ENCODE measurements around the gene MRC1.

DNA sequence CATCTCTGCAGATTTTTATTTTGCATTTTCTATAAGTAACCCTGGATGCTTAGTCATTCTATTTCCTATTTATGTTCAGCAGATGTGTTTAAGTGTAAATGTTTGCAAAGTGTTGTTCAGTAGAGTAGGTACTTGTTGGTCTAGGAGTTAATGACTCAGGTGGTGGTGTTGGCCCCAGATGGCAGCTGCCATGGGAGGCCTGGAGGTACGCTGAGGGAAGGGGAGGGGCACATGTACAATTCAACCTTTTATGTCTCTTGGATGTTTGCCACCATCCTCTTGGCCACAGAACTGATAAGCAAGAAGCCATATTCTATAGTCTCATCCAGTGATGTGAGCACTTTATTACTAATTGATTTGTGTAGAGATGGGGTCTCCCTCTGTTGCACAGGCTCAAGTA lies 74.5 kb downstream of the MRC1 start:
- no peak for TF ChIP-seq POLR2A (IDR thresholded peaks at IDR 0.05; ENCODE audit: borderline replicate concordance, extremely low read depth, insufficient read depth, insufficient read length)
- TF ChIP-seq, protein P1, sequence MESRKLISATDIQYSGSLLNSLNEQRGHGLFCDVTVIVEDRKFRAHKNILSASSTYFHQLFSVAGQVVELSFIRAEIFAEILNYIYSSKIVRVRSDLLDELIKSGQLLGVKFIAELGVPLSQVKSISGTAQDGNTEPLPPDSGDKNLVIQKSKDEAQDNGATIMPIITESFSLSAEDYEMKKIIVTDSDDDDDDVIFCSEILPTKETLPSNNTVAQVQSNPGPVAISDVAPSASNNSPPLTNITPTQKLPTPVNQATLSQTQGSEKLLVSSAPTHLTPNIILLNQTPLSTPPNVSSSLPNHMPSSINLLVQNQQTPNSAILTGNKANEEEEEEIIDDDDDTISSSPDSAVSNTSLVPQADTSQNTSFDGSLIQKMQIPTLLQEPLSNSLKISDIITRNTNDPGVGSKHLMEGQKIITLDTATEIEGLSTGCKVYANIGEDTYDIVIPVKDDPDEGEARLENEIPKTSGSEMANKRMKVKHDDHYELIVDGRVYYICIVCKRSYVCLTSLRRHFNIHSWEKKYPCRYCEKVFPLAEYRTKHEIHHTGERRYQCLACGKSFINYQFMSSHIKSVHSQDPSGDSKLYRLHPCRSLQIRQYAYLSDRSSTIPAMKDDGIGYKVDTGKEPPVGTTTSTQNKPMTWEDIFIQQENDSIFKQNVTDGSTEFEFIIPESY (IDR thresholded peaks at IDR 0.05; ENCODE audit: extremely low read depth, insufficient replicate concordance, low read length), result no peak
- TF ChIP-seq, protein P2, sequence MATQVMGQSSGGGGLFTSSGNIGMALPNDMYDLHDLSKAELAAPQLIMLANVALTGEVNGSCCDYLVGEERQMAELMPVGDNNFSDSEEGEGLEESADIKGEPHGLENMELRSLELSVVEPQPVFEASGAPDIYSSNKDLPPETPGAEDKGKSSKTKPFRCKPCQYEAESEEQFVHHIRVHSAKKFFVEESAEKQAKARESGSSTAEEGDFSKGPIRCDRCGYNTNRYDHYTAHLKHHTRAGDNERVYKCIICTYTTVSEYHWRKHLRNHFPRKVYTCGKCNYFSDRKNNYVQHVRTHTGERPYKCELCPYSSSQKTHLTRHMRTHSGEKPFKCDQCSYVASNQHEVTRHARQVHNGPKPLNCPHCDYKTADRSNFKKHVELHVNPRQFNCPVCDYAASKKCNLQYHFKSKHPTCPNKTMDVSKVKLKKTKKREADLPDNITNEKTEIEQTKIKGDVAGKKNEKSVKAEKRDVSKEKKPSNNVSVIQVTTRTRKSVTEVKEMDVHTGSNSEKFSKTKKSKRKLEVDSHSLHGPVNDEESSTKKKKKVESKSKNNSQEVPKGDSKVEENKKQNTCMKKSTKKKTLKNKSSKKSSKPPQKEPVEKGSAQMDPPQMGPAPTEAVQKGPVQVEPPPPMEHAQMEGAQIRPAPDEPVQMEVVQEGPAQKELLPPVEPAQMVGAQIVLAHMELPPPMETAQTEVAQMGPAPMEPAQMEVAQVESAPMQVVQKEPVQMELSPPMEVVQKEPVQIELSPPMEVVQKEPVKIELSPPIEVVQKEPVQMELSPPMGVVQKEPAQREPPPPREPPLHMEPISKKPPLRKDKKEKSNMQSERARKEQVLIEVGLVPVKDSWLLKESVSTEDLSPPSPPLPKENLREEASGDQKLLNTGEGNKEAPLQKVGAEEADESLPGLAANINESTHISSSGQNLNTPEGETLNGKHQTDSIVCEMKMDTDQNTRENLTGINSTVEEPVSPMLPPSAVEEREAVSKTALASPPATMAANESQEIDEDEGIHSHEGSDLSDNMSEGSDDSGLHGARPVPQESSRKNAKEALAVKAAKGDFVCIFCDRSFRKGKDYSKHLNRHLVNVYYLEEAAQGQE (IDR thresholded peaks at IDR 0.05; ENCODE audit: low read depth), result no peak
- TF ChIP-seq, protein P3, sequence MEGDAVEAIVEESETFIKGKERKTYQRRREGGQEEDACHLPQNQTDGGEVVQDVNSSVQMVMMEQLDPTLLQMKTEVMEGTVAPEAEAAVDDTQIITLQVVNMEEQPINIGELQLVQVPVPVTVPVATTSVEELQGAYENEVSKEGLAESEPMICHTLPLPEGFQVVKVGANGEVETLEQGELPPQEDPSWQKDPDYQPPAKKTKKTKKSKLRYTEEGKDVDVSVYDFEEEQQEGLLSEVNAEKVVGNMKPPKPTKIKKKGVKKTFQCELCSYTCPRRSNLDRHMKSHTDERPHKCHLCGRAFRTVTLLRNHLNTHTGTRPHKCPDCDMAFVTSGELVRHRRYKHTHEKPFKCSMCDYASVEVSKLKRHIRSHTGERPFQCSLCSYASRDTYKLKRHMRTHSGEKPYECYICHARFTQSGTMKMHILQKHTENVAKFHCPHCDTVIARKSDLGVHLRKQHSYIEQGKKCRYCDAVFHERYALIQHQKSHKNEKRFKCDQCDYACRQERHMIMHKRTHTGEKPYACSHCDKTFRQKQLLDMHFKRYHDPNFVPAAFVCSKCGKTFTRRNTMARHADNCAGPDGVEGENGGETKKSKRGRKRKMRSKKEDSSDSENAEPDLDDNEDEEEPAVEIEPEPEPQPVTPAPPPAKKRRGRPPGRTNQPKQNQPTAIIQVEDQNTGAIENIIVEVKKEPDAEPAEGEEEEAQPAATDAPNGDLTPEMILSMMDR (IDR thresholded peaks at IDR 0.05 in 2 of 3, conservative IDR thresholded peaks at IDR 0.05 in 1 of 3; ENCODE audit: borderline replicate concordance in 1 of 3, insufficient read depth in 1 of 3, low read depth in 2 of 3, low read length in 2 of 3), result no peak
- TF ChIP-seq EGR1 (IDR thresholded peaks at IDR 0.05; ENCODE audit: low read depth), result no peak
- no peak for TF ChIP-seq SP1 (IDR thresholded peaks at IDR 0.05; ENCODE audit: low read depth)

All from HCT116 (cell line).